ENCODE results near the gene MPZL1. TPM values are rescaled to one million over a fixed set of nuclear protein-coding genes. Genes with fewer than 3 reads are reported as not detected.

MPZL1 gene
- total and polyA plus RNA-seq, 2 donors (not counting 1 experiment from before 2014, with no cell fraction given), result 81.4 to 158 TPM

GRCh38 chr1:167750641-167751040 is 28.9 kb downstream of the MPZL1 start:
- no peak for TF ChIP-seq EZH2 (IDR thresholded peaks at IDR 0.05; ENCODE audit: low read length, missing control alignments)
- no peak for TF ChIP-seq CTCF (conservative IDR thresholded peaks at IDR 0.05 in 1 of 2, IDR thresholded peaks at IDR 0.05 in 1 of 2; ENCODE audit: low read depth in 1 of 2, low read length in 2 of 2)
- Histone ChIP-seq H3K4me1 (ENCODE audit: control insufficient read depth, extremely low read depth, insufficient read depth, low read length) (peaks cover 27% of the 10 kb centered on the region), H3K27ac (ENCODE audit: insufficient read depth, low read length) (no peak overlapping the region), H2AFZ (ENCODE audit: low read length) (no peak overlapping the region), H3K79me2 (ENCODE audit: control insufficient read depth, insufficient read depth, low read length) (peaks cover 55% of the 10 kb centered on the region), H3K27me3 (ENCODE audit: control insufficient read depth, insufficient read depth, low read length) (no peaks in the 10 kb centered on the region), H4K20me1 (ENCODE audit: control insufficient read depth, extremely low read depth, insufficient read depth, low read length) (no peaks in the 10 kb centered on the region), H3K4me3 (replicated peaks in 1 of 4; ENCODE audit: control extremely low read depth in 1 of 4, insufficient read depth in 1 of 4, low read depth in 3 of 4, low read length in 4 of 4) (no peak overlapping the region), H3K9ac (ENCODE audit: insufficient read depth, low read length) (no peak overlapping the region), H3K36me3 (ENCODE audit: control insufficient read depth, insufficient read depth, low read length) (no peaks in the 10 kb centered on the region), H3K4me2 (ENCODE audit: extremely low read depth, insufficient read depth, low read length) (no peak overlapping the region), H3K9me3 (ENCODE audit: control insufficient read depth, insufficient read depth, low read depth, low read length) (no peaks in the 10 kb centered on the region)
- no peak for DNase-seq (ENCODE audit: low read depth in 2 of 2)

GRCh38 chr1:167751676-167752075 is 29.9 kb downstream of the MPZL1 start:
- TF ChIP-seq CTCF (conservative IDR thresholded peaks at IDR 0.05 in 1 of 2, IDR thresholded peaks at IDR 0.05 in 1 of 2; ENCODE audit: low read depth in 1 of 2, low read length in 2 of 2), result no peak
- no peak for TF ChIP-seq EZH2 (IDR thresholded peaks at IDR 0.05; ENCODE audit: low read length, missing control alignments)
- Histone ChIP-seq H4K20me1 (ENCODE audit: control insufficient read depth, extremely low read depth, insufficient read depth, low read length) (no peaks in the 10 kb centered on the region), H3K27ac (ENCODE audit: insufficient read depth, low read length) (no peak overlapping the region), H3K4me1 (ENCODE audit: control insufficient read depth, extremely low read depth, insufficient read depth, low read length) (peaks cover 27% of the 10 kb centered on the region), H3K4me2 (ENCODE audit: extremely low read depth, insufficient read depth, low read length) (peak overlapping the region; percentile 28), H3K9me3 (ENCODE audit: control insufficient read depth, insufficient read depth, low read depth, low read length) (no peaks in the 10 kb centered on the region), H3K79me2 (ENCODE audit: control insufficient read depth, insufficient read depth, low read length) (peaks cover 51% of the 10 kb centered on the region), H2AFZ (ENCODE audit: low read length) (no peak overlapping the region), H3K9ac (ENCODE audit: insufficient read depth, low read length) (no peak overlapping the region), H3K4me3 (replicated peaks in 1 of 4; ENCODE audit: control extremely low read depth in 1 of 4, insufficient read depth in 1 of 4, low read depth in 3 of 4, low read length in 4 of 4) (no peak overlapping the region), H3K27me3 (ENCODE audit: control insufficient read depth, insufficient read depth, low read length) (no peaks in the 10 kb centered on the region), H3K36me3 (ENCODE audit: control insufficient read depth, insufficient read depth, low read length) (no peaks in the 10 kb centered on the region)
- DNase-seq (ENCODE audit: low read depth in 2 of 2), result no peak

- Histone ChIP-seq H3K27ac (ENCODE audit: insufficient read depth, low read length) (no peak overlapping the region), H3K9me3 (ENCODE audit: control insufficient read depth, insufficient read depth, low read depth, low read length) (no peaks in the 10 kb centered on the region), H3K27me3 (ENCODE audit: control insufficient read depth, insufficient read depth, low read length) (no peaks in the 10 kb centered on the region), H3K4me1 (ENCODE audit: control insufficient read depth, extremely low read depth, insufficient read depth, low read length) (peaks cover 27% of the 10 kb centered on the region), H2AFZ (ENCODE audit: low read length) (no peak overlapping the region), H3K79me2 (ENCODE audit: control insufficient read depth, insufficient read depth, low read length) (peaks cover 51% of the 10 kb centered on the region), H3K36me3 (ENCODE audit: control insufficient read depth, insufficient read depth, low read length) (no peaks in the 10 kb centered on the region), H4K20me1 (ENCODE audit: control insufficient read depth, extremely low read depth, insufficient read depth, low read length) (no peaks in the 10 kb centered on the region), H3K4me2 (ENCODE audit: extremely low read depth, insufficient read depth, low read length) (peak overlapping the region; percentile 28), H3K4me3 (replicated peaks in 1 of 4; ENCODE audit: control extremely low read depth in 1 of 4, insufficient read depth in 1 of 4, low read depth in 3 of 4, low read length in 4 of 4) (peak overlapping the region in 1 of 4 experiments; percentile 4), H3K9ac (ENCODE audit: insufficient read depth, low read length) (no peak overlapping the region)
- peak in 1 of 2 donors; percentile 64 for DNase-seq (ENCODE audit: low read depth in 2 of 2)
- no peak for TF ChIP-seq EZH2 (IDR thresholded peaks at IDR 0.05; ENCODE audit: low read length, missing control alignments)
- no peak for TF ChIP-seq CTCF (conservative IDR thresholded peaks at IDR 0.05 in 1 of 2, IDR thresholded peaks at IDR 0.05 in 1 of 2; ENCODE audit: low read depth in 1 of 2, low read length in 2 of 2)
These were observed 30.6 kb downstream of the MPZL1 start for GRCh38 chr1:167752219-167752985.
